ENCODE measurements around the gene MBP. TPM values are rescaled to one million over a fixed set of nuclear protein-coding genes. Genes with fewer than 3 reads are reported as not detected.

Gene MBP
- total and polyA plus RNA-seq, 10 of the 15 experiments (the other 5 are each of a cell fraction or from before 2014, with no cell fraction given) = 12.2 to 67.8 (median 42.1) TPM

DNA sequence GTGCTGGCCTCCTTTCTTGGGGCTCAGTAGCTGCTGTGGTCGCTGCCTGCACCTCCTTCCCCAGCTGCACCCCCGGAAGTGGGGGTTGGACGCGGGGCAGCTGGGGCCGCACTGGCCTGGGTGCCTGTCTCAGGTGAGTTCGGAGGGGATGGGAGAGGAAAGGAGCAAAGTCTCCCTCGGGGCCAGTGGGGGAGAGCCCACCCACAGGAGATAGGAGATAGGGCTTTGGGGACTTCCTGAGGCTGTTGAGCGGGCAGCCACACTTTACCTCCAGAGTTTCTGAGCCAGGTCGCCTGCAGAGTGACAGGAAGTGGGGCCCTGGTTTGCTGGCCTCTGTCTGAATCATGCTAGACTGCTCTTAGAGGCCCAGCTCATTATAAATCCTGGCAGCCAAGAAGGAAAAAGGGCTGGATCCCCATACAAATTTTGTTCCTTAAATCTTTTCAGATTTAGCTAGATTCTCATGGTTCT lies 8.1 kb downstream of the MBP start (continued):
- TF ChIP-seq MEF2B (IDR thresholded peaks at IDR 0.05; ENCODE audit: partially characterized antibody, poor library complexity, severe bottlenecking) (peak; percentile 86), MAX (IDR thresholded peaks at IDR 0.05; ENCODE audit: low read depth, low read length) (peak; percentile 28; the same call in 1 of the 2 replicates), BACH1 (IDR thresholded peaks at IDR 0.05; ENCODE audit: borderline replicate concordance) (peak; percentile 15; the same call in 1 of the 2 replicates), RCOR1 (conservative IDR thresholded peaks at IDR 0.05; ENCODE audit: low read depth, low read length) (no peak), CHD1 (IDR thresholded peaks at IDR 0.05; ENCODE audit: low read depth, low read length) (no peak), SPI1 (IDR thresholded peaks at IDR 0.05; ENCODE audit: borderline replicate concordance, insufficient read depth, low read depth, low read length) (peak; percentile 57), POU2F2 (IDR thresholded peaks at IDR 0.05; ENCODE audit: borderline replicate concordance, low read depth, low read length) (no peak; the same call in 2 of the 3 replicates), NR2C1 (IDR thresholded peaks at IDR 0.05) (no peak), CHD2 (IDR thresholded peaks at IDR 0.05; ENCODE audit: borderline replicate concordance, low read depth, low read length) (peak; percentile 63; the same call in 1 of the 2 replicates), POLR2AphosphoS2 (IDR thresholded peaks at IDR 0.05; ENCODE audit: low read depth, low read length) (peak; percentile 48; the same call in 1 of the 2 replicates), RBBP5 (conservative IDR thresholded peaks at IDR 0.05) (no peak), TBL1XR1 (IDR thresholded peaks at IDR 0.05; ENCODE audit: low read depth, low read length) (no peak), ZBTB40 (IDR thresholded peaks at IDR 0.05; ENCODE audit: borderline replicate concordance) (peak; percentile 38; the same call in 1 of the 2 replicates)
- TF ChIP-seq, protein P1, sequence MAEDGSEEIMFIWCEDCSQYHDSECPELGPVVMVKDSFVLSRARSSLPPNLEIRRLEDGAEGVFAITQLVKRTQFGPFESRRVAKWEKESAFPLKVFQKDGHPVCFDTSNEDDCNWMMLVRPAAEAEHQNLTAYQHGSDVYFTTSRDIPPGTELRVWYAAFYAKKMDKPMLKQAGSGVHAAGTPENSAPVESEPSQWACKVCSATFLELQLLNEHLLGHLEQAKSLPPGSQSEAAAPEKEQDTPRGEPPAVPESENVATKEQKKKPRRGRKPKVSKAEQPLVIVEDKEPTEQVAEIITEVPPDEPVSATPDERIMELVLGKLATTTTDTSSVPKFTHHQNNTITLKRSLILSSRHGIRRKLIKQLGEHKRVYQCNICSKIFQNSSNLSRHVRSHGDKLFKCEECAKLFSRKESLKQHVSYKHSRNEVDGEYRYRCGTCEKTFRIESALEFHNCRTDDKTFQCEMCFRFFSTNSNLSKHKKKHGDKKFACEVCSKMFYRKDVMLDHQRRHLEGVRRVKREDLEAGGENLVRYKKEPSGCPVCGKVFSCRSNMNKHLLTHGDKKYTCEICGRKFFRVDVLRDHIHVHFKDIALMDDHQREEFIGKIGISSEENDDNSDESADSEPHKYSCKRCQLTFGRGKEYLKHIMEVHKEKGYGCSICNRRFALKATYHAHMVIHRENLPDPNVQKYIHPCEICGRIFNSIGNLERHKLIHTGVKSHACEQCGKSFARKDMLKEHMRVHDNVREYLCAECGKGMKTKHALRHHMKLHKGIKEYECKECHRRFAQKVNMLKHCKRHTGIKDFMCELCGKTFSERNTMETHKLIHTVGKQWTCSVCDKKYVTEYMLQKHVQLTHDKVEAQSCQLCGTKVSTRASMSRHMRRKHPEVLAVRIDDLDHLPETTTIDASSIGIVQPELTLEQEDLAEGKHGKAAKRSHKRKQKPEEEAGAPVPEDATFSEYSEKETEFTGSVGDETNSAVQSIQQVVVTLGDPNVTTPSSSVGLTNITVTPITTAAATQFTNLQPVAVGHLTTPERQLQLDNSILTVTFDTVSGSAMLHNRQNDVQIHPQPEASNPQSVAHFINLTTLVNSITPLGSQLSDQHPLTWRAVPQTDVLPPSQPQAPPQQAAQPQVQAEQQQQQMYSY (CRISPR knock-in tag; IDR thresholded peaks at IDR 0.05) = no peak
- TF ChIP-seq, protein P2, sequence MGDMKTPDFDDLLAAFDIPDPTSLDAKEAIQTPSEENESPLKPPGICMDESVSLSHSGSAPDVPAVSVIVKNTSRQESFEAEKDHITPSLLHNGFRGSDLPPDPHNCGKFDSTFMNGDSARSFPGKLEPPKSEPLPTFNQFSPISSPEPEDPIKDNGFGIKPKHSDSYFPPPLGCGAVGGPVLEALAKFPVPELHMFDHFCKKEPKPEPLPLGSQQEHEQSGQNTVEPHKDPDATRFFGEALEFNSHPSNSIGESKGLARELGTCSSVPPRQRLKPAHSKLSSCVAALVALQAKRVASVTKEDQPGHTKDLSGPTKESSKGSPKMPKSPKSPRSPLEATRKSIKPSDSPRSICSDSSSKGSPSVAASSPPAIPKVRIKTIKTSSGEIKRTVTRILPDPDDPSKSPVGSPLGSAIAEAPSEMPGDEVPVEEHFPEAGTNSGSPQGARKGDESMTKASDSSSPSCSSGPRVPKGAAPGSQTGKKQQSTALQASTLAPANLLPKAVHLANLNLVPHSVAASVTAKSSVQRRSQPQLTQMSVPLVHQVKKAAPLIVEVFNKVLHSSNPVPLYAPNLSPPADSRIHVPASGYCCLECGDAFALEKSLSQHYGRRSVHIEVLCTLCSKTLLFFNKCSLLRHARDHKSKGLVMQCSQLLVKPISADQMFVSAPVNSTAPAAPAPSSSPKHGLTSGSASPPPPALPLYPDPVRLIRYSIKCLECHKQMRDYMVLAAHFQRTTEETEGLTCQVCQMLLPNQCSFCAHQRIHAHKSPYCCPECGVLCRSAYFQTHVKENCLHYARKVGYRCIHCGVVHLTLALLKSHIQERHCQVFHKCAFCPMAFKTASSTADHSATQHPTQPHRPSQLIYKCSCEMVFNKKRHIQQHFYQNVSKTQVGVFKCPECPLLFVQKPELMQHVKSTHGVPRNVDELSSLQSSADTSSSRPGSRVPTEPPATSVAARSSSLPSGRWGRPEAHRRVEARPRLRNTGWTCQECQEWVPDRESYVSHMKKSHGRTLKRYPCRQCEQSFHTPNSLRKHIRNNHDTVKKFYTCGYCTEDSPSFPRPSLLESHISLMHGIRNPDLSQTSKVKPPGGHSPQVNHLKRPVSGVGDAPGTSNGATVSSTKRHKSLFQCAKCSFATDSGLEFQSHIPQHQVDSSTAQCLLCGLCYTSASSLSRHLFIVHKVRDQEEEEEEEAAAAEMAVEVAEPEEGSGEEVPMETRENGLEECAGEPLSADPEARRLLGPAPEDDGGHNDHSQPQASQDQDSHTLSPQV (IDR thresholded peaks at IDR 0.05) = no peak
- TF ChIP-seq, protein P3, sequence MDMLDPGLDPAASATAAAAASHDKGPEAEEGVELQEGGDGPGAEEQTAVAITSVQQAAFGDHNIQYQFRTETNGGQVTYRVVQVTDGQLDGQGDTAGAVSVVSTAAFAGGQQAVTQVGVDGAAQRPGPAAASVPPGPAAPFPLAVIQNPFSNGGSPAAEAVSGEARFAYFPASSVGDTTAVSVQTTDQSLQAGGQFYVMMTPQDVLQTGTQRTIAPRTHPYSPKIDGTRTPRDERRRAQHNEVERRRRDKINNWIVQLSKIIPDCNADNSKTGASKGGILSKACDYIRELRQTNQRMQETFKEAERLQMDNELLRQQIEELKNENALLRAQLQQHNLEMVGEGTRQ (IDR thresholded peaks at IDR 0.05; ENCODE audit: borderline replicate concordance, low read depth, low read length) = no peak

All from GM12878 (cell line).